Right cardiac atrium (tissue), 5 donors: Measurements from ENCODE around the gene EPHB1. TPM values are rescaled to one million over a fixed set of nuclear protein-coding genes. Genes with fewer than 3 reads are reported as not detected.

Experiments used
- ATAC-seq, 2 donors: fragments of 200-7000 bp; cut with Tn5 transposase; one replicate each; pipeline versions ENCODE4 v1.8.0 to v1.9.1; 2020; ENCODE audit warnings: moderate library complexity in 2 of 2, mild to moderate bottlenecking in 1 of 2
- DNase-seq, 3 donors: peaks; one replicate each; pipeline ENCODE4 v3.0.0-alpha.2; 2020
- H3K27ac ChIP-seq: one replicate; pipeline ENCODE4 v1.5.1; 2013; ENCODE audit warnings: mild to moderate bottlenecking, low read length, control low read depth, moderate library complexity
- H3K27me3 ChIP-seq: one replicate; pipeline ENCODE4 v1.6.1; 2013; ENCODE audit not compliant: control insufficient read depth, insufficient read depth
- H3K4me1 ChIP-seq: one replicate; pipeline ENCODE4 v1.6.1; 2013; ENCODE audit warnings: low read length; ENCODE audit not compliant: control insufficient read depth, insufficient read depth
- H3K4me3 ChIP-seq: one replicate; pipeline ENCODE4 v1.5.1; 2013; ENCODE audit warnings: low read length, control low read depth
- H3K9me3 ChIP-seq: one replicate; pipeline ENCODE4 v1.6.1; 2013; ENCODE audit warnings: low read length; ENCODE audit not compliant: control insufficient read depth
- WGBS: extraction: QIAGEN DNeasy Blood & Tissue Kit; methylation state at CpG from one replicate; pipeline ENCODE4 v1.1.7; 2013; 5-methylcytosine and 5-hydroxymethylcytosine counted together
- intact Hi-C, 4 donors: fragments of 100-400 bp; cut with DNase I; formaldehyde crosslinking; loops; one replicate each; pipeline versions ENCODE4 v1.11.0 to v1.14.0; 2022 to 2023
- polyA plus RNA-seq: library from polyadenylated mRNA; stranded (reverse); fragments of 200-250 nt; gene quantifications from one replicate; pipeline ENCODE4 v1.2.3, GENCODE V29; 2013
- total RNA-seq, 4 donors: library from RNA; stranded (reverse); fragmentation: NEBNext Ultra II Directional; extraction: Animal tissue kit (Norgen Biotek cat#: 25700); gene quantifications; one replicate each; pipeline ENCODE4 v1.2.1, GENCODE V29; 2021
- donor health status: healthy with polysubstance abuse.
- donor health status: DM: no; HTN: yes; CAD: no.
- donor health status: DM: no; HTN: no; CAD: no.
- donor health status: DM: no; HTN: yes; CAD: no; lungs with severe emphysema.
- donor health status: DM: yes; HTN: yes; CAD: no.

Gene EPHB1
- total and polyA plus RNA-seq, 5 donors = 0.23 to 1.6 (median 1.1) TPM

- Histone ChIP-seq H3K9me3 (no peaks in the 10 kb centered on the region), H3K4me3 (no peak overlapping the region), H3K27me3 (no peaks in the 10 kb centered on the region), H3K4me1 (peaks cover 5% of the 10 kb centered on the region), H3K27ac (no peak overlapping the region)
- DNase-seq (no peak), ATAC-seq (no peak)
- intact Hi-C loops = no loop called here
- 75% methylated on average over 6 of the region's 6 CpGs for WGBS
Measured at GRCh38 chr3:134932035-134932434, 137.0 kb downstream of the EPHB1 start.

DNA sequence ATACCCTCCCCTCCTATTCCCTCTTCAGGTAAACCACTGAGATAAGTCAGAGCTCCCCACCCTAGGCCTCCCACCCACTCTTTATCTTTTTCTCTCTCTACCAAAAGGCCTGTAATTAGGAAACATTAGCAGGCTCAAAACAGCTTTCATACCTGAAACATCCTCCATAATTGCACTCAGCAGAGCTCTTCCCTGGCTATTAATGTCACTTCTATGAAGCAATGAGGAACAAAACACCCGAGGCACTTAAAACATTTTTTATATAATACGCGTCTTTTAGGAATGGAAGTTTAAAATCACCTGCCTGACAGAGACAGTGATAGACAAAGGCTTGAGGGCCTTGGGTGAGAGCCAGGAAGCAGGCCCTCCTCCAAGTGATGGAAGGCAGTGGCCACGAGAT is 138.9 kb downstream of the EPHB1 start:
- no peak overlapping the region for H3K27ac ChIP-seq
- ATAC-seq (no peak), DNase-seq (no peak)
- H3K4me3 ChIP-seq = no peak overlapping the region
- WGBS = 72% methylated on average over 4 of the region's 4 CpGs
- no peaks in the 10 kb centered on the region for H3K27me3 ChIP-seq
- no peaks in the 10 kb centered on the region for H3K9me3 ChIP-seq
- intact Hi-C loops = no loop called here
- peaks cover 5% of the 10 kb centered on the region for H3K4me1 ChIP-seq

- Histone ChIP-seq H3K4me1 (peaks cover 5% of the 10 kb centered on the region), H3K9me3 (no peaks in the 10 kb centered on the region), H3K27ac (no peak overlapping the region), H3K4me3 (no peak overlapping the region), H3K27me3 (no peaks in the 10 kb centered on the region)
- DNase-seq (no peak), ATAC-seq (no peak)
- intact Hi-C loops = no loop called here
- 59% methylated on average over 2 of the region's 2 CpGs for WGBS
Measured at GRCh38 chr3:134934933-134935332, 139.9 kb downstream of the EPHB1 start.

GRCh38 chr3:134937256-134938028 is 142.4 kb downstream of the EPHB1 start:
- Histone ChIP-seq H3K4me3 (no peak overlapping the region), H3K9me3 (no peaks in the 10 kb centered on the region), H3K27me3 (no peaks in the 10 kb centered on the region), H3K4me1 (peaks cover 5% of the 10 kb centered on the region), H3K27ac (no peak overlapping the region)
- 53% methylated on average over 8 of the region's 8 CpGs for WGBS
- DNase-seq = peak in 2 of 3 donors; percentile 25 to 50
- intact Hi-C loops = no loop called here
- peak in 1 of 2 donors; percentile 75 for ATAC-seq

- H3K4me1 ChIP-seq = peaks cover 5% of the 10 kb centered on the region
- H3K4me3 ChIP-seq = no peak overlapping the region
- intact Hi-C loops = no loop called here
- H3K9me3 ChIP-seq = no peaks in the 10 kb centered on the region
- no peak overlapping the region for H3K27ac ChIP-seq
- WGBS = 73% methylated on average over 5 of the region's 5 CpGs
- DNase-seq = no peak
- no peak for ATAC-seq
- no peaks in the 10 kb centered on the region for H3K27me3 ChIP-seq
Measured at GRCh38 chr3:134938029-134938525, 143.0 kb downstream of the EPHB1 start.

- H3K27ac ChIP-seq = no peak overlapping the region
- DNase-seq (no peak), ATAC-seq (no peak)
- peaks cover 5% of the 10 kb centered on the region for H3K4me1 ChIP-seq
- no peak overlapping the region for H3K4me3 ChIP-seq
- no peaks in the 10 kb centered on the region for H3K27me3 ChIP-seq
- WGBS = 82% methylated on average over 2 of the region's 2 CpGs
- no peaks in the 10 kb centered on the region for H3K9me3 ChIP-seq
- intact Hi-C loops = no loop called here
Measured at GRCh38 chr3:134939978-134940377, 144.9 kb downstream of the EPHB1 start.

DNA sequence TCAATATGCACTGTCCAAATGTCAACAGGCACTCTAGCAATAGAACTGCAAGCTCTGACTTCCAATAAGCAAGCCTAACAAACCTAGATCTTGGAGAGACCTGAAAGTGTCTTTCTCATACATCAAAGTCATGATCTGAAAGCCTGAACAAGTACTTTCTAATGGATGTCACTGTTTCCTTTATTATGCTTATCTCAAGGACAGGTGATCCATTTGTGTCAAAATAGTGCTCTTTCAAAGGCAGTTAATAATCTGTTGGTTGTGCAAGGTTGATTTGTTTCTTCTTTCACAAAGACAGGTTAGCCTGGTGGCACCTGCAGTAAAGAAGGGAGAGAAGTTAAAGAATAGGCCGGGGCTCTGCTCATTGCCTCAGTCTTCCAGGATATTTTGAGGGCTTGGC is 146.8 kb downstream of the EPHB1 start:
- H3K4me1 ChIP-seq = peaks cover under 1% of the 10 kb centered on the region
- H3K27ac ChIP-seq = no peak overlapping the region
- H3K4me3 ChIP-seq = no peak overlapping the region
- no peak for ATAC-seq
- no peak for DNase-seq
- H3K9me3 ChIP-seq = no peaks in the 10 kb centered on the region
- intact Hi-C loops = no loop called here
- H3K27me3 ChIP-seq = no peaks in the 10 kb centered on the region
- WGBS = 83% methylated on average over 1 of the region's 1 CpG

DNA sequence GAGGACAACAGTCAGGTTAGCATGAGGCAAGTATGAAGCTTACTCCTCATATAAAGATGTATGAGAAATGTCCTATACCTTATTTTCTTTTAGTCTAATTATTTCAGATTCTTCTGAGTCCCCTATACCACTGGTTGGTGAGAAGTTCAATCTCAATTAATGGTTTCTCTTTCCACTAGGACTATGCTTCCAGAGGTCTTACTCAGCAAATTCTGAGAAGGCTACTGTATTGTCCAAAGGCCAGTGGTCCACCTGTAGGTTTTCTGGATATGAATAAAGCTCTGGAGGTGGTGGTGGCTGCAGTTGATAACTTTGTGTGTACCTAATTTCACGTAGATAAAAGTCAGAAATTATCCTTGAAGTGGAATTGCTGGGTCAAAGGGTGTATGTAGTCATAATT is 149.4 kb downstream of the EPHB1 start:
- ATAC-seq (no peak), DNase-seq (no peak)
- Histone ChIP-seq H3K27ac (no peak overlapping the region), H3K9me3 (no peaks in the 10 kb centered on the region), H3K27me3 (no peaks in the 10 kb centered on the region), H3K4me3 (no peak overlapping the region), H3K4me1 (no peaks in the 10 kb centered on the region)
- intact Hi-C loops = no loop called here
- 81% methylated on average over 1 of the region's 1 CpG for WGBS

GRCh38 chr3:134949150-134949549 is 154.1 kb downstream of the EPHB1 start:
- DNase-seq = no peak
- WGBS = 87% methylated on average over 2 of the region's 2 CpGs
- intact Hi-C loops = no loop called here
- H3K4me1 ChIP-seq = no peaks in the 10 kb centered on the region
- no peaks in the 10 kb centered on the region for H3K27me3 ChIP-seq
- H3K4me3 ChIP-seq = no peak overlapping the region
- no peak overlapping the region for H3K27ac ChIP-seq
- no peak for ATAC-seq
- H3K9me3 ChIP-seq = peaks cover 3% of the 10 kb centered on the region

GRCh38 chr3:134952371-134952770 is 157.3 kb downstream of the EPHB1 start:
- Histone ChIP-seq H3K4me3 (no peak overlapping the region), H3K9me3 (peaks cover 3% of the 10 kb centered on the region), H3K4me1 (no peaks in the 10 kb centered on the region), H3K27ac (no peak overlapping the region), H3K27me3 (no peaks in the 10 kb centered on the region)
- intact Hi-C loops = no loop called here
- no peak for ATAC-seq
- 60% methylated on average over 1 of the region's 1 CpG for WGBS
- DNase-seq = no peak

DNA sequence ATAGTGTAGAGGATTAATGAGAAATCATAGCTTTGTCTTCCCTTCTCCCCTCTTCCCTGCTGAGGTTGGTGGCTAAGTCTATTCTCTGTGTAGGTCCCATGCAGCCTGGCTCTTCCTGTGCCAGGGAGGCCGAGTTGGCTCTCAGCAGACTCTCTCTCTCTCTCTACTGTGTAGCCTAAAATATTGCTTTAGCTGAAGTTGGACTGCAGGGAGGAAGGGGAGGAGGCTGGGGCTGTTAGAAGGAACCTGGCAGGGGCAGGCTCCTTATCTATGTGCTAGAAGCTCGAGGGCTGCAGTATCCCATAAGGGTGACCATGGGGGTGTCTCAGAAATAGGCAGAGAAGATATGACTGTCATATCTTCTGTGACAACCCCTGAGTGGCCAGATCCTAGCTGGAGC is 160.8 kb downstream of the EPHB1 start:
- DNase-seq = no peak
- no peak overlapping the region for H3K27ac ChIP-seq
- no peak overlapping the region for H3K4me3 ChIP-seq
- no peaks in the 10 kb centered on the region for H3K27me3 ChIP-seq
- no peaks in the 10 kb centered on the region for H3K4me1 ChIP-seq
- intact Hi-C loops = no loop called here
- ATAC-seq = peak; percentile 11 to 60
- 53% methylated on average over 2 of the region's 2 CpGs for WGBS
- peaks cover 3% of the 10 kb centered on the region for H3K9me3 ChIP-seq
